Measurements from ENCODE around the gene CRYGA.
A peak's percentile ranks its signal among the peaks of the same experiment; 100 is the strongest.
"Not testable (repeated sequence)": the region's sequence is repeated elsewhere in the genome, so short reads cannot be mapped to it uniquely, and the experiment has no call there.

CRYGA gene

GRCh38 chr2:208124013-208124715 lies 39.2 kb downstream of the CRYGA start, which contains the start of gene CRYGD:
CRYGD (minus strand) TSS chr2:208124524; CDS start chr2:208124473, 51 bp downstream.
- not testable (repeated sequence) for DNase-seq

DNA sequence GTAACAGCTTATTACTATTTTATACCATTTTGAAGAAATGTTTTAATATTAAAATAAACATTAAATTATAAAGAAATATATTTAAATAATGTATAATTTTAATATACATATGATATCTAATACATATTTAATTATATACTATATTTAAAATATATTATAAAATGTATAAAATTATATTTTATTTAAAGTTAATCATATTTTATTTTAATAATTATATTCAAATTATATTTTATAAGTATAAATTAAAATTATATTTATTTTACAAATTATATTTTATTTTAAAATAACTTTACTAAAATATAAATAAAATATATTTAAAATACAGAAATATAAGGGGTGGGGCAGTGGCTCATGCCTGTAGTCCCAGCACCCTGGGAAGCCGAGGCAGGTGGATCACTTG lies 41.1 kb downstream of the CRYGA start:
- no peak for DNase-seq

DNA sequence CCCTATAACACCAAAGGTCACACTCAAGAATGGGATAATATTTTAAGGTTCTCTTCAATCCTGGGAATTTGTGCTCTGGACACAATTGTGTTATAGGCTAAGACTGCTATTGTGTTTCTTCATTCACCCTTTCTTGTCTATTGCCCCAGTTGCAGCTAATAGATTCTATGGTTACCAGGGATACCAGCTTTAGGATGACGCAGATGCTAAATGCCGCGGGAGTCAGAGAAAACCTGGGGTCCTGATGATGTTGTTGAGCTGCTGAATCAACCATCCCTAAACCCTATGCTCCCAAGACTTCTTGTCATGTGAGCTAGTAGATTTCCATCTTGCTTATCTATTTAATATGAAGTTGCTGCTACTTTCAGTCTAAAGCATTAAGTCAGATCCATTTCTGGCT lies 44.5 kb downstream of the CRYGA start:
- DNase-seq: no peak

GRCh38 chr2:208117390-208117789 lies 46.0 kb downstream of the CRYGA start:
- DNase-seq: not testable (repeated sequence)

GRCh38 chr2:208112969-208113368 lies 50.4 kb downstream of the CRYGA start:
- peak; percentile 25 to 56 for DNase-seq

DNA sequence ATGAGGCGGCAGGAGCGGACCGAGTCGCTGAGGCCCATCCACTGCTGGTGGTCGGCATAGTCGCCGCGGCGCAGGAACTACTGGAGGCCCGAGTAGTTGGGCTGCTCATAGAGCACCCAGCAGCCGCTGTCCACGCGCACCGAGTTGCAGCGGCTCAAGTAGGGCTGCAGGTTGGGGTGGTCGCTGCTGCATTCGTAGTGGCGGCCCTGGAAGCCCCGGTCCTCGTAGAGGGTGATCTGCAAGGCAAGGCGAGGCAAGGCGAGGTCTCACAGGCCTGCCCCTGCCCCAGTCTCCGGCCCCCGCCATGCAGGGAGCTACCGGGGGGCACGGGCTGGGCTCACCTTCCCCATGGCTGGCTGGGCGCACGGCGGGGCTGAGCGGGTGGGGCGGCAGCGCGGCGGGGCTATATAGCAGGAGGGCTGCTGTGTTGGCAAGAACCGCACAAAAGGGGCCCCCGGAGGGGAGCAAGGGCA lies 51.1 kb downstream of the CRYGA start:
- DNase-seq: not testable (repeated sequence)

All from NCI-H2081 (cell line).